GM12875 (cell line): ENCODE data around the gene ALKAL2.

Source experiments
- H3K4me3 ChIP-seq: one replicate; pipeline ENCODE4 v1.5.1; 2011; ENCODE audit warnings: low read depth, low read length, control low read depth
- TF ChIP-seq, protein P1 (sequence below): IDR thresholded peaks from 2 replicates; pipeline ENCODE4 v1.5.1; 2011; ENCODE audit warnings: low read depth, mild to moderate bottlenecking, control low read depth, inconsistent platforms, low read length, moderate library complexity, borderline replicate concordance; ENCODE audit not compliant: insufficient read depth

The ALKAL2 gene

DNA sequence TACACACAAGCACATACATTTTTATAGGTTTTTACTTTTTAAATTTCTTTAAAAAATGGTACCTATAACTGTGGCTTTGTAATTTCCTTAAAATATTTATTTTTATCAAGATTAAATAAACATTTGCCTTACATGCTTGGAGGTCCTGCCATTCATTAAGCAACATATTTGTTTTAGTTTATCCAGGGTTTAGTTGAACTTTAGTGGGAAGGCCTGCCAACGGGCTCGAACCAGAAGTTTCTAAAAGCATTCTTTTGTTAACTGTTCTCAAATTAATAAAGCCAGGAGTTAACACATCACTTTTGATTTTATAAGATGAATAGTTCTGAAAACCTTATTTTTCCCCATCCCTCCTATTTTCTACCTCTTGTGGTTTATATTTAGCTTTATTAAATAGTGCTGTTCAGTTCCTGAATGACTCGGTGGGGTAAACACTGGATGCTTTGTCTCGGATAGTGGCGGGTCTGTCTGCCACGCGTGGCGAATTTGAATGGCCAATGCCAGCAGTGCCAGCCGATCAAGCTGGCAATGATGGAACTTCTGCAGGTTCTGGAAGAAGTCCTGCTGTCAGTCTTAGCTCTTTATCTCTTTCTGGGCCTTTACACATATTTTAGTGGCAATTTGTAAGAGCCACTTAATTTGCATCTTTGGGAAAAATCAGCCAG is 56.2 kb downstream of the ALKAL2 start:
- H3K4me3 ChIP-seq = no peak overlapping the region
- TF ChIP-seq, protein P1, sequence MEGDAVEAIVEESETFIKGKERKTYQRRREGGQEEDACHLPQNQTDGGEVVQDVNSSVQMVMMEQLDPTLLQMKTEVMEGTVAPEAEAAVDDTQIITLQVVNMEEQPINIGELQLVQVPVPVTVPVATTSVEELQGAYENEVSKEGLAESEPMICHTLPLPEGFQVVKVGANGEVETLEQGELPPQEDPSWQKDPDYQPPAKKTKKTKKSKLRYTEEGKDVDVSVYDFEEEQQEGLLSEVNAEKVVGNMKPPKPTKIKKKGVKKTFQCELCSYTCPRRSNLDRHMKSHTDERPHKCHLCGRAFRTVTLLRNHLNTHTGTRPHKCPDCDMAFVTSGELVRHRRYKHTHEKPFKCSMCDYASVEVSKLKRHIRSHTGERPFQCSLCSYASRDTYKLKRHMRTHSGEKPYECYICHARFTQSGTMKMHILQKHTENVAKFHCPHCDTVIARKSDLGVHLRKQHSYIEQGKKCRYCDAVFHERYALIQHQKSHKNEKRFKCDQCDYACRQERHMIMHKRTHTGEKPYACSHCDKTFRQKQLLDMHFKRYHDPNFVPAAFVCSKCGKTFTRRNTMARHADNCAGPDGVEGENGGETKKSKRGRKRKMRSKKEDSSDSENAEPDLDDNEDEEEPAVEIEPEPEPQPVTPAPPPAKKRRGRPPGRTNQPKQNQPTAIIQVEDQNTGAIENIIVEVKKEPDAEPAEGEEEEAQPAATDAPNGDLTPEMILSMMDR = no peak
